Parathyroid adenoma (tissue), 2 donors: ENCODE measurements around the gene ZNF408.

Experiments used
- H2AFZ ChIP-seq: fragments of 300-600 bp; sonication (generic); one replicate; pipeline ENCODE4 v1.7.0; 2017; ENCODE audit warnings: antibody characterized with exemption, mild to moderate bottlenecking
- H3K27ac ChIP-seq: fragments of 300-600 bp; sonication (generic); one replicate; pipeline ENCODE4 v1.7.0; 2017
- H3K27me3 ChIP-seq: fragments of 300-600 bp; sonication (generic); one replicate; pipeline ENCODE4 v1.7.0; 2017; ENCODE audit warnings: low read length; ENCODE audit not compliant: control insufficient read depth, insufficient read depth
- H3K36me3 ChIP-seq: fragments of 300-600 bp; sonication (generic); one replicate; pipeline ENCODE4 v1.7.0; 2017; ENCODE audit warnings: low read length; ENCODE audit not compliant: control insufficient read depth, insufficient read depth
- H3K4me1 ChIP-seq: fragments of 300-600 bp; sonication (generic); one replicate; pipeline ENCODE4 v1.7.0; 2017; ENCODE audit warnings: control low read depth
- H3K4me2 ChIP-seq: fragments of 300-600 bp; sonication (generic); one replicate; pipeline ENCODE4 v1.7.0; 2017; ENCODE audit warnings: low read length
- H3K4me3 ChIP-seq: fragments of 300-600 bp; sonication (generic); one replicate; pipeline ENCODE4 v1.7.0; 2017; ENCODE audit warnings: low read depth, low read length
- H3K79me2 ChIP-seq: fragments of 300-600 bp; sonication (generic); one replicate; pipeline ENCODE4 v1.7.0; 2017; ENCODE audit warnings: control low read depth
- H3K9ac ChIP-seq: fragments of 300-600 bp; sonication (generic); one replicate; pipeline ENCODE4 v1.7.0; 2017; ENCODE audit warnings: mild to moderate bottlenecking
- H3K9me3 ChIP-seq: fragments of 300-600 bp; sonication (generic); one replicate; pipeline ENCODE4 v1.7.0; 2017; ENCODE audit warnings: low read length; ENCODE audit not compliant: control insufficient read depth
- CTCF ChIP-seq: fragments of 300-600 bp; sonication (generic); IDR thresholded peaks from one replicate; pipeline ENCODE4 v1.7.0; 2017; ENCODE audit warnings: antibody characterized with exemption, mild to moderate bottlenecking
- donor health status: primary hyperparathyroidism.

Gene ZNF408

GRCh38 chr11:46727952-46728658 lies 27.3 kb downstream of the ZNF408 start:
- Histone ChIP-seq H3K9me3 (no peaks in the 10 kb centered on the region), H3K4me1 (no peaks in the 10 kb centered on the region), H3K4me2 (no peak overlapping the region), H2AFZ (no peak overlapping the region), H3K27ac (no peak overlapping the region), H3K79me2 (no peaks in the 10 kb centered on the region), H3K36me3 (no peaks in the 10 kb centered on the region), H3K9ac (no peak overlapping the region), H3K4me3 (no peak overlapping the region), H3K27me3 (no peaks in the 10 kb centered on the region)
- TF ChIP-seq CTCF, result no peak

DNA sequence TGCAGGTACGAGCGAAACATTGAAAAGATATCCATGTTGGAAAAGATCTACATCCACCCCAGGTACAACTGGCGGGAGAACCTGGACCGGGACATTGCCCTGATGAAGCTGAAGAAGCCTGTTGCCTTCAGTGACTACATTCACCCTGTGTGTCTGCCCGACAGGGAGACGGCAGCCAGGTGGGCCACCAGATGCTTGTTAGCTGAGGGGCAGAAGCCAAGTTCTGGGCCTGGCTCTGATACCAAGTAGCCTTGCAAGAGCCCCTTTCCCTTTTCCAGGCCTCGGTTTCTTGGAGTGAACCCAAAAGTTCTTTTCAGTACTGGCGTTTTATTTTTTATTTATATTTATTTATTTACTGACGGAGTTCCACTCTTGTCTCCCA lies 27.8 kb downstream of the ZNF408 start:
- Histone ChIP-seq H2AFZ (no peak overlapping the region), H3K27ac (no peak overlapping the region), H3K27me3 (no peaks in the 10 kb centered on the region), H3K4me3 (no peak overlapping the region), H3K9me3 (no peaks in the 10 kb centered on the region), H3K79me2 (no peaks in the 10 kb centered on the region), H3K36me3 (no peaks in the 10 kb centered on the region), H3K4me1 (no peaks in the 10 kb centered on the region), H3K9ac (no peak overlapping the region), H3K4me2 (no peak overlapping the region)
- no peak for TF ChIP-seq CTCF

- Histone ChIP-seq H3K9ac (no peak overlapping the region), H3K4me3 (no peak overlapping the region), H2AFZ (peak overlapping the region; percentile 70), H3K79me2 (no peaks in the 10 kb centered on the region), H3K9me3 (no peaks in the 10 kb centered on the region), H3K27ac (no peak overlapping the region), H3K27me3 (no peaks in the 10 kb centered on the region), H3K36me3 (no peaks in the 10 kb centered on the region), H3K4me1 (no peaks in the 10 kb centered on the region), H3K4me2 (no peak overlapping the region)
- no peak for TF ChIP-seq CTCF
These were observed 28.5 kb downstream of the ZNF408 start for GRCh38 chr11:46729110-46730027.

- no peak for TF ChIP-seq CTCF
- Histone ChIP-seq H3K79me2 (no peaks in the 10 kb centered on the region), H3K27ac (no peak overlapping the region), H3K9me3 (no peaks in the 10 kb centered on the region), H3K27me3 (no peaks in the 10 kb centered on the region), H2AFZ (no peak overlapping the region), H3K9ac (no peak overlapping the region), H3K36me3 (no peaks in the 10 kb centered on the region), H3K4me2 (no peak overlapping the region), H3K4me1 (no peaks in the 10 kb centered on the region), H3K4me3 (no peak overlapping the region)
These were observed 30.7 kb downstream of the ZNF408 start for GRCh38 chr11:46731545-46731944.
